Activated gamma-delta T cell (primary cell): ENCODE data around the gene PPHLN1.
A peak's percentile ranks its signal among the peaks of the same experiment; 100 is the strongest.

Experiments used
- DNase-seq: peaks from one replicate; lab custom pipeline; 2025; lab: John Stamatoyannopoulos, UW

Gene PPHLN1

DNA sequence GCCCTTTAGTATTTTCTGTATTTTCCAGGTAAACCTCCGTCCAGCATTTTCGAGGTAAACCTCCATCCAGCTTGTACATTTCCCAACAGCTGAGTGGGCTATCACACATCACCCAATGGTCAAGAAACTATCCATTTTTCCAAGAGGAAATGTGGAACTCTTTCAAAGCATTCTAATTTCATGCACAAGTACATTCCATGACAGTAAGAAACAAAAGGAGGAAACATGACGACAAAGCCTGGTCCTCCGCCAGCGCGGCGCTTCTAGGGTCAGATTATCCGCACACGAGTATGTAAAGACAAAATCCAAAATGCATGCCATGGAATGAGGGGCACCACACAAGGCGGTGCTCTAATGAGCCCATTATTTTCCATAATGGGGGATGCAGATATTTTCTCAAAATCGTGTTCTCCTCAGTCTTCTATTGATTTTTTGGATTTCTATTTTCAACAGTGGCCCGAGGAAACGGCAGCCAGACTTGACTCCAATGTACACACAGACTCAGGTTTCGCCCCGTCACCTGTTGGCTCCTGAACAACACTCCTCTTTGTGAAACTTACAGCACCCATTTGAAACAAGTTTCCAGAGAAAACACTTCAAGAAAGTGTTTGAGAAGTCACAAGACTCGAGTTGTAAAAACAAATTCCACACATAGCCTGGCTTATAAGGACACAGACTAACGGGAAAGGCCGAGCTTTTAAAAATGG lies 156.2 kb downstream of the PPHLN1 start:
- DNase-seq = no peak

GRCh38 chr12:42482748-42483520 lies 157.0 kb downstream of the PPHLN1 start:
- peak; percentile 23 for DNase-seq

- peak; percentile 19 for DNase-seq
Observed at GRCh38 chr12:42483521-42483790, 157.5 kb downstream of the PPHLN1 start.

DNA sequence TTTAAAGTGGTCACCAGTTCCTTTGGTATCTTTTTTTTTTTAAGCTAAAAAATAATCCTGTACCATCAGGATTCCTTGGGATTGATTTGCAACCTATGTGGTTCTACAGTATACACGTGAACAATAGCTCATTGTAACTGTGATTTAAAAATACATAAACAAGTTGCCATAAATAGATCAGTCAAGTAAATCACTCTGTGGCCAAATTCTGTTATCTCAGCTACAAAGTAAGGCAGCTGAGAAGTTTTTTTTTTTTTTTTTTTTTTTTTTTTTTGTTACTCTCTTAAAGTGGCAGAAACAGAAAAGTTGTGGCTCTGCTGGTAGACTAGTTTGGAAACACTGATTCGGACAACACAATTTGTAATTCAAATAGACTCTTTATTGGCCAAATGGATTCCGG lies 159.0 kb downstream of the PPHLN1 start:
- no peak for DNase-seq

DNA sequence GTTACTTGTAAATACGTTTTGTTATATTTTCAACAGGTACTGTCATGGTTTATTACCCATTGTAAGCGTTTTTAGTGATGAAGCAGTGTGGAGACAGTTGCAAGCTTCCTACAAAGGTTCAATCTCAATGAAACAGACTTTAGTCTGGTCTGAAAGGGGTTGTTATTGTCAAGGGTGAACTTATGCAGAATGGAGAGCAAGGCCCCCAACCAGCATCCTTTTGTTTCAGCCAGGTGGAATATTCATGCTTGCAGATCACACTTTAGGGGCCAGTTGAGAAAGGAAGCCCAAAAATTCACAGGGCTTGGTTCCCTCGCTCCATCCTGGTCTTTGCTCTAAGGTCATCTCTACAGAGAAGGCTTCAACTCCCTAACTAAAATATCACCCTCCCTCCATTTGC lies 159.9 kb downstream of the PPHLN1 start:
- no peak for DNase-seq

DNA sequence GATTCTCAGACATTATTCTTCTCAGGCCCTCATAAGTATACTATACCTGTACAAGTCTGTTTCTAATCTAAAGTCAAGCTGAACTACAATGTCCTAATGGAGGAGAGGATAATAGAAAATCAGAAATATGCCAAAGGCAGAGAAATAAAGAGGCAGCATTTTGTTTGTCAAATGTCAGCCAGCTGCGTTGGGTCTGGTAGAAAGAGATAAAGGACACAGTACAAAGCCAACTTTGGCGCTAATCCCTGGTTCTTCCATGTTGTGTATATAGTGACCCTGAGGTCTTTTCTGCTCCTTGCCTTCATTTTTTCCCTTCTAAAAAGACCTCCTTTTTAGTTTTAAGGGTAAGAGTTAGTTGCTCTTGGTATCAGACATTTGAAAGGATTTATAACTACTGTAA lies 160.4 kb downstream of the PPHLN1 start:
- no peak for DNase-seq

- no peak for DNase-seq
Observed at GRCh38 chr12:42490261-42490842, 164.4 kb downstream of the PPHLN1 start.
